Activated naive CD4-positive, alpha-beta T cell treated with anti-CD3 and anti-CD28 coated beads, Interleukin-2, amount 50 U/mL, for 16 hours (primary cell): Measurements from ENCODE around the gene NR4A1.

Source experiments
- DNase-seq: peaks from one replicate; pipeline ENCODE4 v3.0.0-alpha.2; 2020

Gene NR4A1

DNA sequence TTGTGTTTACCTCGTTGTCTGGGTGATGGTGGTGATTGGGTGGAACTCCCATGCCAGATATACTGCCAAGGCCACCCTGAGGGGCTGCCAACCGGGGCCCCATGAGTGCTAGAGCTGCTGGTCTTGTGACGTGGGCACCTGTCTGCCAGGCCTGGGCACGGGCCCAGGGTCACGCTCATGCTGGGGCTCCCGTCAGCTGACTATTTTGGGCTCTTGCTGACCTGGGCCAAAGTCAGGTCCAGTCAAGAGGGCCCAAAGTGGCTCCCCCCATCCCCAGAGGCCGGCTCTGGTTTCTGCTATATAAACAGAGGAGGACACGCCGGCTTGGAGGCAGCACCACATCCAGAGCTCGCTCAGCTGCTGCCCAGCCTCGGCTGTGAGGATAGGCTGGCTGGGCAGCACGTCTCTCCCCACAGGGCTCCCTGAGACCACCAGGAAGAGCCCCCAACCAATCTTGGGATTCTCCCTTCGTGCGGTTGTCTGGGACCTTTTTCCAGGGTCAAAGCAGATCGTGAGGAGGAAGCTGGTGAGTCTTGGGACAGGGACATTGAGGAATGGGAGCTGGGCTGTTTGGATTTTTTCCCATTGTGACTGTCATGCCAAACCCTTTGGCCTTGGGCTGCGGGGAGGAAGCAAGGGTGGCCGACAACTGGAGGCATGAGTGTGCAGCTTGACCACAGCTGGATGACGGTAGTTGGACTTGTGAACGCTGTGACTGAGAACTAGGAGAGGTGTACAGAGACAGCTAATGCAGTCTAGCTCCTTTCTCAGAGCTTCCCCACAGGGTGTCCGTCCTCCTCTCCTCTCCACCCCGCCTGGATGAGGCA lies 7.6 kb upstream of the NR4A1 start:
- no peak for DNase-seq

DNA sequence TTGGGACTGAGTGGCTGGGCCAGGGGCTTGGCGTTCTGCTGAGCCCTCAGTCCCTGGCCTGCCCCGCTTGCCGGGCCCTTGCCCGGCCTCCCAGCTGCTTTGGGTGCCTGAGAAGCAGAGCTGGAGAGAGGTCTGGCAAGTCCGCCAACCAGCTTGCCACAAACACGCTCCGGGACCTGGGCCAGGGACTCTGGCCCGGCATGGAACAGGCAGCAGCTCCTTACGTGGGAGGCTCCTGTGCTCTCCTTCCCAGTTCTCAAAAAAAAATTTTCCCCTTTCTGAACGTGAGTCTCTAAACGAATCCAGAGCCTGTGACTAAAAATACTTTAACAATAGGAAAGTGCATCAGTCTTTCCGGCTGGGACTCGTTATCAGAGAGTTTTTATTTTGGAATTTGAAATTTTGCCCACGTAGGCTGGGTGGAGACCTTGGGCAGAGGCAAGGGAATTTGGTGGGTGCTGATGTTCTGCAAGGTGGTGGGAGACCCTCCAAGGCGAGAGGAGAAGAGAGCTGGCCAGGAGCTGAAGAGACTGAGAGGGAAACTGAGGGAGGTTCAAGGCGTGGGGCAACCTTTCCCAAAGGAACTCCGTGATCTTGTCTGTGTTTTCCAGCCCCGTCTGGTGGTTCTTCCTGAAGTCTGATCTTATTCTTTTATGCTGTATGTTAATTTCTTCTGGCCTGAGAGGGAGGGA lies 6.8 kb upstream of the NR4A1 start:
- DNase-seq = no peak

DNA sequence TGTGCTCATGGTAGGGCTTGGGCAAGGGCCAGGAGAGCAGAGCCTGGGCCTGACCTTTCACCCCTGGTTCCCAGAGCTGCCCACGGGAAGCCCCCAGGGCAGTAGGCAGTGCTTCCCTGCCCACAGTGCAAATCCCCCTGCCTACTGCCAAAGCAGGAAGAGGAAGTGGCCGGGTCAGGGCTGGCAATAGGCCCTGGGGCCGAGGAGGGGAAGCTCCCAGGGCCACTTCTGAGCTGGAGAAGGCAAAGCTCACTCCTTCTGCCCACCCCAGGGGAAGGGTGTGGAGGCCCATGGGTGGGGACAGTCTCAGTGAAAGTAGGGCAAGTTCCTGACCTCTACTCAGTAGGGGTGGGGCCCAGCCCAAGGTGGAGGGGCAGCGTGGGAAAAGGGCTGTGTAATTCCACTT lies 5.4 kb upstream of the NR4A1 start:
- DNase-seq = no peak

DNA sequence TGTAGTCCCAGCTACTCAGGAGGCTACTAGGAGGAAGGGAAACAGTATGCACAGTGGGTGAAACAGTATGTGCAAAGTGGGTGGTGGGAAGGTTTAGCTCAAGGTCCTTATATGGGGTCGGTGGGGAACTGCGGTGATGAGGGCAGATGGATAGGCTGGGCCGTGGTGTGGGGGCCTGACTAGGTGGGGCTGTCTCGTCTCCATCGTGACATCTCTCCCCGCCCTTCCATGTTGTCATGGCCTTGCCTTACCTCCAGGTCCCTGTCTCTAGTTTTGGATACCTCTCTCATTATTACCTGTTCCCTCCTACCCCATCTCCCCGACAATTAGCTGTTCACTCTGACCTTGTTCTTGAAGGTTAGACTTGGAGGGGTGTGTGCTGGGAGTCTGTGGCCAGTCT lies 4.4 kb upstream of the NR4A1 start:
- DNase-seq = no peak

DNA sequence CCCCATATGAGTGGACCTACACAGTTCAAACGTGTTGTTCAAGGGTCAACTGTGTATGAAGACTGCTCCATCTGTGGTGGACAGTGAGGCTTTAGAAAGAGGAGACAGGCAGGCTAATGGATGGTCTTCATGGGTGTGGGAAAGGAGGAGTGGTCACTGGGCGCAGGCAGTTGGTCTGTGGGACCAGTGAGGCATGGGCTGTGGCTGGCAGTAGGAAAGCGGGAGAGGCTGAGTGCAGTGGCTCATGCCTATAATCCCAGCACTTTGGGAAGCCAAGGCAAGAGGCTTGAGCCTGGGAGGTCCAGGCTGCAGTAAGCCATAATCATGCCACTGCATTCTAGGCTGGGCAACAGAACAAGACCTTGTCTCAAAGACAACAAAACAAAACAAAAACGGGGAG lies 2.0 kb upstream of the NR4A1 start:
- DNase-seq = no peak

DNA sequence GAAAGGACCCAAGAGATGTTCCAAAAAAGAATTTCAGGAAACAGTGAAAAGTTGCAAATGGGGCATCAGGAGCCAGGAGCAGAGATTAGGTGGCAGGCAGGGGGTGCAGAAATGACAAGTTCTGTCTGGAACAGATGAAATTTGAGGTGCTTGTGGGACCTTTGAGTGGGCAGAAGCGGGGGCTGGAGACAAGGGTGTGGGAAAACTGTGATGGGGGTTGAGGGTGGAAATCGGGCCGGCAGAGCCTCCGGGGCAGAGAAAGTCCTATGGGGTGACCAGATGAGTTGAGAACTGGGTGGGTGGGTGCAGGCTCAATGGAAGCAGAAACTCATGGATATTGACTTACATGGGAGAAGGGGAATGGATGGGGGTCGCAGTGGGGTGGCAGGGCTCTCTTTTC lies 1.6 kb upstream of the NR4A1 start:
- DNase-seq = no peak

DNA sequence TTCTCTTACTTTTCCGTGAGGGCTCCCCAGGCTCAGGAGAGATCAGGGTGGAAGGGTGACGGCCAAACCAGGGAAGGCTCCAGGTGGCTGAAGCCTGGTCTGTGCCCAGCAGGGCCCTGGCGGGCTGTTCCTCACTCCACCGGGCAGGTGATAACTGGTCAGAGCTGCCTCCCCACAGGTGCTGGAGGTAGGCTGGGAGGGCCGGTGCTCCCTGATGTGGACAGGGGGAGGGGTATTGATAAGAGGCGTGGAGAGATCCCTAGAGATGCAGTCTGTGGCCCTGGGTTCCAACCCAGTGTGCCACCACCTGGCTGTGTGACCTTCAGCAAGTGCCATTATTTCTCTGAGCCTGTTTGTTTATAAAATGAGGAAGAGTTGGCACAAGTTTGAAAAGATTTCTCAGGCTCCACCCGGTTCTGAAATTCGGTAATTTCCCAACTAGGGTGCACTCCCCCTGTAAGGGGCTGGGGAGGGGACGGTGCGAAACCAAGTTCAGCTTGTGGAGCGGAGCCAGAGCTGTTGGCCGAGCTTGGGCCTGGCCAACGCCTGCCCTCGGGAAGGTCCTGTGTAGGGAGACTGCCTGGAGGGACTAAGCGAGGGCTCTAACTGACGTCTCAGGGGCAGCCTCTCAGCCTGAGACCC lies 1.0 kb upstream of the NR4A1 start:
- DNase-seq = no peak

DNA sequence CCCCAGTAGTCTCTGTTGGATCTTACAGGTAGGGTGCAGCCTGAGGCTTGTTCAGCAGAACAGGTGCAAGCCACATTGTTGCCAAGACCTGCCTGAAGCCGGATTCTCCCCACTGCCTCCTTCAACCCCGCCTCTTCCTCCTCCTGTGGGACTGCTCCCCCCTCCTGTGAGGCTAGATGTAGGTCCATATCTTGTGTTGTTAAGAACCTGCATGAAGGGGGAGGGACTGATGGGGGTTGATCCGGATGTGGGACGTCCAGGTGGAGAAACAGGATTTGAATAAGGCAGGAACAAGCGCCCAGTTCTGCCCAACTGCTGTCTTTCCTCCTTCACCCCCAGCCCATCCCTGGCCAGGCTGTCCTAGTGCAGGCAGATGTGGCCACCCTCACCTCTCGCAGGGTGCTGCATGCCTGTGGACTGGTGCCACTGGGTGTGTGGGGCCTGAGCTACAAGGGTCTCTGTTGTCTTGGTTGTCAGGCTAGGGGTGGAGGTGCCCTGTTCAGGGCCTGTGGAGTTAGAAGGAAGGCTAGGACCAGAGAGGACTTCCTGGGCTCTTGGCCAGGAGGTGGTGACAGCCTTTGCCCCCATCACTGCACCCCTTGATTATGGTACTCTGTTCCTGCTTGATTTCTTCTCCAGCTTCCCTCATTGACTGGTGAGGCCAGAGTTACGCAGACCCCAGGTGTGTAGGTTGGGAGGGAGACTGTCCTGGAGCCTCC lies 1.4 kb downstream of the NR4A1 start:
- DNase-seq = no peak

DNA sequence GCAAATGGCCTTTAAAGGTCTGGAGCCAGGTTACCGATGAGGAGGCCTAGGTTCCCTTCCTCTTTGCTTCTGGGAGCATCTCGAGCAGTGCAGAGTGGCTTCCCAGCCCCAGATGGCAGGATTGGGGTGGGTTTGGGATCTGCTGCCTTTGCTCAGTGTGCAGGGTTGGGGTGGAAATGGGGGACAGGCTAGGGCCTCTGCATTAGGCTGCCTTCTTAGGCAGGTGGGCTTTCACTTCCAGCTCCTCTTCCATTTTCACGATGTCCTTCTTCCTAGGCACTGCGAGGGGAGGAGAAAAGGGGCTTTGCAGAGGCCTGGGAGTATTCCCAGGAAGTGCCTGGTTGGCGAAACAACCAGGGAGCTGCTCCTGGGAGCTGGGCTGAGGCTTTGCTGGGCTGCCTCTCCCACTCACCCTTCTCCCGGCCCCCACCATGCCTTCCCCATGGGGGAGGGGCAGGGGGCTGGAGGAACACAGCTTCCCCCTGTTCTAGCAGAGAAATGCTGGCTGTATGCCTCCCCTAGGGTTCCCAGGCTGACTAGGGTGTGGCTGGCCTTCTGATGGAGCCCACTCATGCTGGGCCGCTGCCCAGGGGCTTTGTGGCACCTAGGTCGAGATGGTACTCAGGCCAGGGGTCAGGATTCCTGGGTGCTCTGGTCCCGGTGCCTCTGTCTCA lies 2.4 kb downstream of the NR4A1 start:
- DNase-seq = no peak

DNA sequence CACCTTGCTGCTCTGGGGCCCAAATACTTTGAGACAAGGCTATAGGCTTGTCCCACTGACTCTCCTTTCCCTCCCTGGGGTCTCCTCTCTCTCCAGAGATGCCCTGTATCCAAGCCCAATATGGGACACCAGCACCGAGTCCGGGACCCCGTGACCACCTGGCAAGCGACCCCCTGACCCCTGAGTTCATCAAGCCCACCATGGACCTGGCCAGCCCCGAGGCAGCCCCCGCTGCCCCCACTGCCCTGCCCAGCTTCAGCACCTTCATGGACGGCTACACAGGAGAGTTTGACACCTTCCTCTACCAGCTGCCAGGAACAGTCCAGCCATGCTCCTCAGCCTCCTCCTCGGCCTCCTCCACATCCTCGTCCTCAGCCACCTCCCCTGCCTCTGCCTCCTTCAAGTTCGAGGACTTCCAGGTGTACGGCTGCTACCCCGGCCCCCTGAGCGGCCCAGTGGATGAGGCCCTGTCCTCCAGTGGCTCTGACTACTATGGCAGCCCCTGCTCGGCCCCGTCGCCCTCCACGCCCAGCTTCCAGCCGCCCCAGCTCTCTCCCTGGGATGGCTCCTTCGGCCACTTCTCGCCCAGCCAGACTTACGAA lies 3.1 kb downstream of the NR4A1 start:
- no peak for DNase-seq

DNA sequence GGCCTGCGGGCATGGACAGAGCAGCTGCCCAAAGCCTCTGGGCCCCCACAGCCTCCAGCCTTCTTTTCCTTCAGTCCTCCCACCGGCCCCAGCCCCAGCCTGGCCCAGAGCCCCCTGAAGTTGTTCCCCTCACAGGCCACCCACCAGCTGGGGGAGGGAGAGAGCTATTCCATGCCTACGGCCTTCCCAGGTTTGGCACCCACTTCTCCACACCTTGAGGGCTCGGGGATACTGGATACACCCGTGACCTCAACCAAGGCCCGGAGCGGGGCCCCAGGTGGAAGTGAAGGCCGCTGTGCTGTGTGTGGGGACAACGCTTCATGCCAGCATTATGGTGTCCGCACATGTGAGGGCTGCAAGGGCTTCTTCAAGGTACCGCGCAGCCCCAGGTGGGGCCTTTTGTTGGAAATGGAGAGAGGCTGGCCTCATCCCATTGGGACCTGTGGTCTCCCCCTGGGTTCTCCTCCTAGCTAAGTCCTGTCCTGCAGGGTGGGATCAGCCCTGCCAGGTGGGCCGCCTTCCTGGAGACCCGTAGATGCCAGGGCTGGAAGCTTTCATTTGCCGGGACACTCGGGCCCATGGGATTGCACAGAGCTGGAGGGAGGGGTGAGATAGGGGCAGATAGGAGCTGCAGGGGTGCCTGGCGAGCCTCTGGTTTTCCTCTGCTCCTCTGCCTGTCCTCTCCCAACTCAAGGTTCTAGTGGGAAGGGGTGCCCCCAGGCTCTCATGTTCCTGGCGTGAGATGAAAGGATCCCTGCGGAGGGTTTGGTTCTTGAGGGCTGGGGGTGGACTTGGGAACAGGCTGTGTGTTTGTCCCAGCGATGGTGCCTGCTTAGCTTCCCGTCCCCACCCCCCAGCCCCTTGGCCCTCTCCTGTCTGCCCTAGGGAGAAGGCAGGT lies 3.8 kb downstream of the NR4A1 start:
- no peak for DNase-seq

DNA sequence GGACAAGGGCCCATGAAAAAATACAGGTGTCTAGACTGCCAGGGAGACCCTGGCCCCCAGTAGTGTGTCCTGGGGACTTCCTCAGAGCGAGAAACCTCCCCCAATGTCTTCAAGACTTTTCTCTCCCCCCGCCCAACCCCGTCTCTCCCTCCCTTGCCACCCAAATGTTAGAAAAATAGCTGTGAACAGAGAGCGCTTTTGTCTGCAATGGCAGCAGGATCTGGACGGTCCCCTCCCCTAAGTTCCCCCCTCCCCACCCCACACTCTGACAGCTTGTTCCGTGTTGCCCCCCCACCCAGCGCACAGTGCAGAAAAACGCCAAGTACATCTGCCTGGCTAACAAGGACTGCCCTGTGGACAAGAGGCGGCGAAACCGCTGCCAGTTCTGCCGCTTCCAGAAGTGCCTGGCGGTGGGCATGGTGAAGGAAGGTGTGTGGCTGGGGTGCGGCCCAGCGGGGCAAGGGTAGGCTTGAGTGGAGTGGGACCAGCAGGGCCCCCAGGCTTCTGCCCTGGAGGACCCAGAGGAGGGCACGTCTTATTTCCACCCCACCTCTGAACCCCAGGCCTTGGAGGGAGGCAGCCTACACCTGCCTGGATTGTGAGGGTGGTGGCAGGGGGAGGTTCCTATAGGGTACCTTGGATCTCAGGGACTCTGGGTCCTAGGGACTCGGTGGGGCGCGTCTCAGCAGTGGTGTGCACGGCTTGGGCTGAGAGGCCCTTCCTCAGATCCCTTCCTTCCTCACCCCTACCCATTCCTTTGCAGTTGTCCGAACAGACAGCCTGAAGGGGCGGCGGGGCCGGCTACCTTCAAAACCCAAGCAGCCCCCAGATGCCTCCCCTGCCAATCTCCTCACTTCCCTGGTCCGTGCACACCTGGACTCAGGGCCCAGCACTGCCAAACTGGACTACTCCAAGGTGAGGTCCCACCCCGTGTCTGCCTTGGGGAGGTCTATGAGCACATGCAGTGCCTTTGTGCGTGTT lies 4.8 kb downstream of the NR4A1 start:
- no peak for DNase-seq

DNA sequence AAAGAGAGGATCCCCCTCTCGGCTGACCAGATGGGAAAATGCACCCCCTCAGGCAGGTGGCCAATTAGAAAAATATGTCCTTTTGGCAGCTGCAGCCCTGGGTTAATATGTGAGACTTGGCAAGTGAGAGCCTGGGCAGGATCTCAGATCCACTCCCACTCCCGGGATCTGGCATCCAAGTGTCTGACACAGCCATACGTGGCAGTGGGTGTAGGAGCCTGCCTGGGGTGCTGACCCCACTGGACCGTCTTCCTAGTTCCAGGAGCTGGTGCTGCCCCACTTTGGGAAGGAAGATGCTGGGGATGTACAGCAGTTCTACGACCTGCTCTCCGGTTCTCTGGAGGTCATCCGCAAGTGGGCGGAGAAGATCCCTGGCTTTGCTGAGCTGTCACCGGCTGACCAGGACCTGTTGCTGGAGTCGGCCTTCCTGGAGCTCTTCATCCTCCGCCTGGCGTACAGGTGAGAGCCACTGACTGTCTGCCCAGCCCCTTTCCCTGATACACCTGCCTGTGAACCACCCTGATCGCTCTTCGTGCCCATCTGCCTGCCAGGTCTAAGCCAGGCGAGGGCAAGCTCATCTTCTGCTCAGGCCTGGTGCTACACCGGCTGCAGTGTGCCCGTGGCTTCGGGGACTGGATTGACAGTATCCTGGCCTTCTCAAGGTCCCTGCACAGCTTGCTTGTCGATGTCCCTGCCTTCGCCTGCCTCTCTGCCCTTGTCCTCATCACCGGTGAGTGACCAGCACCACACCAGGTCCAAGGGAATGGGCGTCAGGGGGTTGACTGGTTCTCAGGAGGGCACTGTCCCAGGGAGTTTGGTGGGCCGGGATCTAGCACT lies 5.8 kb downstream of the NR4A1 start:
- DNase-seq = no peak

DNA sequence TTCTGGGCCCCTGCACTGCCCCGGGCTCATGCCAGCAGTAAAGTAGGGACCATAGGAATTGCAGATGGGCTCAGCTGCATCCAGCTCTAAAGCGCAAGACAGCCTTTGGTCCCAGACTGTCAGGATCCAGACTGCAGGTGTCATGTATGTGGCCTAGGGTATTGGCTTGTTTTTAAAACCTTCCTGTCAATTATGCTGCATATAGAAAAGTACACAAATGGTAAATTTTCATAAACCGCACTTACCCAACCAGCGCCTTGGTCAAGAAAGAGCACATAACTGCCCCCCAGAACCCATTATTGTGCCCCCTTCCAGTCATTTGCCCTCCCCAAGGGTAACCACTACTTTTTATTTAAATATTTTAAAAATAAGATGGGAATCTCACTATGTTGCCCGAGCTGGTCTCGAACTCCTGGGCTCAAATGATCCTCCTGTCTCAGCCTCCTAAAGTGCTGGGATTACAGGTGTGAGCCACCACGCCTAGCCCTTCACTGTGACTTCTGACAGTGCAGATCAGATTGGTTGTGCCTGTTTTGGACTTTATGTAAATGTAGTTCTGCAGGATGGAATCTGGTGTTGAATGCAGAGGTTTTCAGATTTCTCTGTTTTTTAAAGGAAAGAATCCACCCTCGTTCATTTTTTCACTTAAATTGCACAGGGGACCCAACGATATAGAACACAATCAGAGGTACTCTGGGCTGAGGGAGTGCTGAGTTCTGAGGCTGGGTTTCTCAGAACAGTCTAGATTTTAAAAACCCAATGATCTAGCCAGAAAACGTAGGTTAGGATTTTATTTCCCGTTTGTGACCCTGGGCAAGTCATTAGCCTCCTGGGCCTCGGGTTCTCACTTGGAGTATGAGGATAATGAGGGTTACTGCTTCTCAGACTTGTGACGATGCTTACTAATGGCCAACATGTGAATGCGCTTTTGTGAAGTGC lies 6.7 kb downstream of the NR4A1 start:
- no peak for DNase-seq

DNA sequence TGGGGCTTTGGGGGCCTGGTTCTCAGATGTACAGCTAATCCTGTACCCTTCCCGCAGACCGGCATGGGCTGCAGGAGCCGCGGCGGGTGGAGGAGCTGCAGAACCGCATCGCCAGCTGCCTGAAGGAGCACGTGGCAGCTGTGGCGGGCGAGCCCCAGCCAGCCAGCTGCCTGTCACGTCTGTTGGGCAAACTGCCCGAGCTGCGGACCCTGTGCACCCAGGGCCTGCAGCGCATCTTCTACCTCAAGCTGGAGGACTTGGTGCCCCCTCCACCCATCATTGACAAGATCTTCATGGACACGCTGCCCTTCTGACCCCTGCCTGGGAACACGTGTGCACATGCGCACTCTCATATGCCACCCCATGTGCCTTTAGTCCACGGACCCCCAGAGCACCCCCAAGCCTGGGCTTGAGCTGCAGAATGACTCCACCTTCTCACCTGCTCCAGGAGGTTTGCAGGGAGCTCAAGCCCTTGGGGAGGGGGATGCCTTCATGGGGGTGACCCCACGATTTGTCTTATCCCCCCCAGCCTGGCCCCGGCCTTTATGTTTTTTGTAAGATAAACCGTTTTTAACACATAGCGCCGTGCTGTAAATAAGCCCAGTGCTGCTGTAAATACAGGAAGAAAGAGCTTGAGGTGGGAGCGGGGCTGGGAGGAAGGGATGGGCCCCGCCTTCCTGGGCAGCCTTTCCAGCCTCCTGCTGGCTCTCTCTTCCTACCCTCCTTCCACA lies 7.6 kb downstream of the NR4A1 start:
- DNase-seq = no peak

DNA sequence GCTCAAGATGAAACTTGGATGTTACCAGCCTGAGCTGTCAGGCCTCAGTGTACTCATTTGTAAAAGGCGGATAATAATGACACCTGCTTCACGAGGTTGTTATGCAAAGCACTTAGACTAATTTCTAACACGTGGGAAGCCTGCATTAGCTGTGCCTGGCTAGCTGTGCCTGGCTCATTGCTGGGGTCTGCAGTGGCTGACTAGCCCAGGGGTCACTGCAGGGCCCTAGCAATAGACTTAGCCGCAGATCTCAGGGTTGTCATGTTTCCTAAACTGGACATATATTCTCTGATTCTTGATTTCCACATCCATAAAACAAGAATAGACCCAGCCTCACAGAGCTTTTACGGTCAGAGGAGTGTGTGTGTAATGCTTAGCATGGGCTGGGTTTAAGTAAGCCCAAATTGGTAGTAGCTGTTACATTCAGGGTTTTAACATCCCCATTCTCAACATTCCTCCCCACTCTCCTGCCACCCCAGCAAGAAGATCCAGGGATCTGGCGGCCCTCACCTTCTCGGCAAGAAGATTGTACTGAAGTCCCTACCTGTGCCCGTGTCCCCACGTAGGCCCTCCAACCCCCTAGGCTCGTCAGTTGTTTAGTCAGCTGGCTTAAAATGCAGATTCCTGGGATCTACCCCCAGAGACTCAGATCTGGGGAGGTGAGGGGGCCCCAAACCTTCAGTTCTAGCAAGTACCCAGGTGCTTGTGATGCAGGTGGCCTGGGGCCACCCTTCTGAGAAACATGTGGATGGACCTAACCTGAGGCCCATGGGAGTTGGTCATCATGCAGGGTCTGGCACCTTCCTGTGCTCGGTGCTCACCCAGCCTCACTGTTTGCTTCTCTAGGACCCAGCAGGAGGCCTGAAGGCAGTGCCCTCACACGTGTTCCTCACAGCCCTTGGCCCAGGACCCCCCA lies 8.6 kb downstream of the NR4A1 start:
- no peak for DNase-seq
